GM06990 (cell line): ENCODE results near the gene HLCS.

Experiments
- DNase-seq: peaks from one replicate; pipeline ENCODE4 v3.0.0-alpha.2; 2011; ENCODE audit not compliant: insufficient read length; ENCODE audit errors: extremely low read depth
- H3K27me3 ChIP-seq: replicated peaks from 2 replicates; pipeline ENCODE4 v1.6.0; 2011; ENCODE audit warnings: low read length; ENCODE audit not compliant: control insufficient read depth, insufficient read depth
- H3K36me3 ChIP-seq: 2 replicates; pipeline ENCODE4 v1.5.1; 2011; ENCODE audit warnings: low read length; ENCODE audit not compliant: control insufficient read depth, insufficient read depth
- H3K4me3 ChIP-seq: replicated peaks from 2 replicates; pipeline ENCODE4 v1.5.1; 2011; ENCODE audit warnings: low read depth, mild to moderate bottlenecking, control low read depth, low read length
- TF ChIP-seq, protein P1 (sequence below): IDR thresholded peaks from 2 replicates; pipeline ENCODE4 v1.5.1; 2011; ENCODE audit warnings: low read length, control low read depth, mild to moderate bottlenecking, inconsistent platforms; ENCODE audit not compliant: insufficient read depth, poor library complexity, severe bottlenecking

The HLCS gene

DNA sequence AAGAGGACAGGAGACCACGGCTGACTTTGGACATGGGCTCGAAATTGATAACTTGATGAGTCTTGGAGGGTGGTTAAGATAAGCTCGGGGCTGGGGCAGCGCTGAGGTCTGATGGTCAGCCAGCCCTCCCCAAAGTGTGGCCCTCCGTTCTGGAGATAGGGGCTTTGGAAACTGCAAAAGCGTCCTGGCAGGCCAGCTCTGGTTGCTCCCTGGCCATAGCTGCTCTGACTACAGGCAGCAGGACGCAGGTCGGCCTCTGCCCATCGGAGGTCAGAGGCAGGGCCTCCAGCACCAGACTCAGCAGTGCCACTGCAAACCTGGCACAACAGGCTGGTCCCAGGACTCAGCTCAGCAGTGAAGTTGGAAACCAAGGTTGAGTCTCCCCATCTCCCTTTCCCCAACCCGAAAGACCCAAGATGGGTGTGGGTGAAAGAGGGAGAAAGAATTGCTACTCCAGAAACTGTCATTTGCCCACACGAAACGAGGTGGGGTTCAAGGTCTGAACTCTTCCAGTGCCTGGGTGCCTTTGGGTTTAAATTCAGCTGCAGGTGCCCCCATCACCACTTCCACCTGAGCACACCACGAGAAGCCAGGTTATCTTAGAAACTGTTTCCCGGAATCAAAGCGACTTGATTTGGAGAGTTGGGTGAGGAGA lies 262.7 kb downstream of the HLCS start:
- TF ChIP-seq, protein P1, sequence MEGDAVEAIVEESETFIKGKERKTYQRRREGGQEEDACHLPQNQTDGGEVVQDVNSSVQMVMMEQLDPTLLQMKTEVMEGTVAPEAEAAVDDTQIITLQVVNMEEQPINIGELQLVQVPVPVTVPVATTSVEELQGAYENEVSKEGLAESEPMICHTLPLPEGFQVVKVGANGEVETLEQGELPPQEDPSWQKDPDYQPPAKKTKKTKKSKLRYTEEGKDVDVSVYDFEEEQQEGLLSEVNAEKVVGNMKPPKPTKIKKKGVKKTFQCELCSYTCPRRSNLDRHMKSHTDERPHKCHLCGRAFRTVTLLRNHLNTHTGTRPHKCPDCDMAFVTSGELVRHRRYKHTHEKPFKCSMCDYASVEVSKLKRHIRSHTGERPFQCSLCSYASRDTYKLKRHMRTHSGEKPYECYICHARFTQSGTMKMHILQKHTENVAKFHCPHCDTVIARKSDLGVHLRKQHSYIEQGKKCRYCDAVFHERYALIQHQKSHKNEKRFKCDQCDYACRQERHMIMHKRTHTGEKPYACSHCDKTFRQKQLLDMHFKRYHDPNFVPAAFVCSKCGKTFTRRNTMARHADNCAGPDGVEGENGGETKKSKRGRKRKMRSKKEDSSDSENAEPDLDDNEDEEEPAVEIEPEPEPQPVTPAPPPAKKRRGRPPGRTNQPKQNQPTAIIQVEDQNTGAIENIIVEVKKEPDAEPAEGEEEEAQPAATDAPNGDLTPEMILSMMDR: no peak
- Histone ChIP-seq H3K36me3 (no peaks in the 10 kb centered on the region), H3K27me3 (peaks cover 11% of the 10 kb centered on the region), H3K4me3 (no peak overlapping the region)
- DNase-seq: no peak

DNA sequence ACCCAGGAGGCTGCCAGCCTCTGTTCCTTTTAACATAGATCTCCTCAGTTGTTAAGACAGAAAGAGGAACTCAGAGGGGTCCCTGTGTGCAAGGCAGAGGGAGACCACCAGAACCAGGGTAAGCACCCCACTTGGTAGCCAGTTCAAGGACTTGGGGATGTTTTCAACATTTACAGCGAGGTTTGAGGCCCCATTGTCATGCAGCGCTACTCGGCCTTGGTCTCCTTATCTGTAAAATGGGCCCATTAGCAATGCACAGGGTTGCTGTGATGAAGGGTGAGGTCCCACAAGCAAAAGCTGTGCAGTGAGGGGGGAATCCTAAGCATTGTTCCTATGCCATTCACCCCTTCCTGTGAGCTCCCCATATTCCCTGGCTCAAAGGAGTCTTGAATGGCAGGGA lies 263.3 kb downstream of the HLCS start:
- Histone ChIP-seq H3K4me3 (no peak overlapping the region), H3K36me3 (no peaks in the 10 kb centered on the region), H3K27me3 (peaks cover 11% of the 10 kb centered on the region)
- TF ChIP-seq, protein P1: no peak
- no peak for DNase-seq

DNA sequence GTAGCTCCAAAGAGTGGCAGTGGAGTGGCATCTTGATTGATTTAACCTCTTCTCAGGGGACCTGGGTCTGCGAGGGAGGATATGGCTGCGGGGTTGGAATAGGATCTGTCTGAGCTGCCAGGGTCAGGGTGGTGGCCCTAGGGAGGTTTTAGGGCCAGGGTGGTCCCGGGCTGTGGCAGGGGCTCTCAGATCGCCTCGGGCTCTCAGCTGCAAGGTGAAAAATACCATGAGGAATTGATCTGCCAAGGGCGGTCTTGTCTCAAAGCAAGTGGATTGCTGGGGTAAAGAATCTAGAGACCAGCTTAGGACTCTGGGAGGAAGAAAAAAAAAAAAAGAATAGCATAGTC lies 263.9 kb downstream of the HLCS start:
- H3K27me3 ChIP-seq: peaks cover 11% of the 10 kb centered on the region
- TF ChIP-seq, protein P1: no peak

DNA sequence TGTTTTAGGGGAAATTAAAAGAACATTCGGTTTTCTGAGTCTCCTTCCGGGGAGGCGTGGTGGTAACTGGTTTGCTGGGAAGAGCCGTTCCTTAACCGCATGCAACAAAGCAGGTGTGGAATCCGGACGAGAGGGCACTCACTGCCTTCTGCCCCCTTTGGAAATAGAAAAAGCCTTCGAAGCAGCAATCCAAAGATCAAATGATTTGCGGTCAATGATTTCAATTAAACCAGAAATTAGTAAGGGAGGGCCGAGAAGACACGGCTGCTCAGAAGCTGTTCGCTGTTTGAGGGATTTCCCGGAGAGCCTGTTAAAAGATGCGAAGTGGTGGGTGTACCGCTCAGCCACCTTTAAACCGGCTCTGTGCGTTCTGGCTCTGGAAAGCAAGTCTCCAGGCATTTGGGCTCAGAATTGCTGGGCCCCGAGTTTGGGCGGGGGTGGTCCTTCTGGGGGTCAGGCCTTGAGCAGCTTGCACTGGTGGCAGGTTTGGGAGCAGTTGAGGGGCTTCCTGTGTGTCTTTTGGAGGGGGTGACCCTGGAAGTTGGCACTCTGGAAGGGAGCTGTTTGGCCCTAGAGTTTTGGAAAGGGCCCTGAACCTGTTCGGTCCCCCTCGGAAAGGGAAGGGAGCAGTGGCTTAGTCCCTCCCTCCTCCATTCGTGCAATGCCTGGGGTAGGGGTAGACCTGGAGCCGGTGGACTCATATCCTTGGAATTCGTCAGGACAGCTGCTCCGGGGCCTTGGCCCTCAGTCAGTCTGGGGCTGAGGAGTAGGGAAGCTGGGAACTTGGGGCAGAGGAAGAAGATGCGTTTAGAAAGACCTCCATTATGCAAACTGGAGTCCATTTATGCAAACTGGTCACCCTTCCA lies 264.5 kb downstream of the HLCS start:
- no peaks in the 10 kb centered on the region for H3K36me3 ChIP-seq
- no peak for DNase-seq
- peaks cover 11% of the 10 kb centered on the region for H3K27me3 ChIP-seq
- H3K4me3 ChIP-seq: no peak overlapping the region
- TF ChIP-seq, protein P1: no peak

More for the DNA sequence above, 263.9 kb downstream of the HLCS start:
- Histone ChIP-seq H3K36me3 (no peaks in the 10 kb centered on the region), H3K4me3 (no peak overlapping the region)
- DNase-seq: no peak

DNA sequence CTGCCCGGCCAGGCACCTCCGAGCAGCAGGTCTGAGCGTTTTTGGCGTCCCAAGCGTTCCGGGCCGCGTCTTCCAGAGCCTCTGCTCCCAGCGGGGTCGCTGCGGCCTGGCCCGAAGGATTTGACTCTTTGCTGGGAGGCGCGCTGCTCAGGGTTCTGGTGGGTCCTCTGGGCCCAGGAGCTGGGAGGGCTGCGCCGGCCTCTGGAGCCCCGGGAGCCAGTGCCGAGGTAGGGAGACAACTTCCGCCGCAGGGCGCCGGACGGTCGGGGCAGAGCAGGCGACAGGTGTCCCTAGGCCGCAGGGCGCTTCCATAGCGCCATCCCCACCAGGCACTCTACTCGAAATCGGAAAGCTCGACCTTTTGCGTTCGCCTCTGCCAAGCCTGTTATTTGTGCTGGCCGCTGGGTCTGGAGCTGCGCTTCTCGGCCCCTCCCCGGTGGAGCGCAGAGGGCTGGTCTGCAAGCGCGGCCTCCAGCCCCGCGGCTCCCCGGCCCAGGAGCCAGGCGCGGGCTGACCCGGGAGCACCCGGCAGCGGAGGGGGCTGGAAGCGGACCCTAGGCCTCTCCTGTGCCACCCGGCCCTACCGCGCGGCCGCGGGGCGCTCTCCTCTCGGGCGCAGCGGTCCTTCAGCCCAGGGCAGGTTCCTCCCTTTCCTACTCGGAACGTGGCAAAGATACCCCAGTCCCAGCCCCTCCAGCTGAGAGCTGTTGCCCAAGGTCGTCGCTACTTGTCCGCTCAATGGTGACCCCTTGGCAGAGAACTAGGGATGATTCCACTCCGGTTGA lies 265.3 kb downstream of the HLCS start:
- Histone ChIP-seq H3K4me3 (no peak overlapping the region), H3K36me3 (no peaks in the 10 kb centered on the region), H3K27me3 (peaks cover 11% of the 10 kb centered on the region)
- DNase-seq: no peak
- TF ChIP-seq, protein P1: no peak
